OCI-LY1 (cell line): Measurements from ENCODE around the gene PRKCB.

Experiments
- EZH2 ChIP-seq: fragments of 200-600 bp; sonication (generic), shearing (Covaris generic); IDR thresholded peaks from 2 replicates; pipeline ENCODE4 v1.8.0; 2017; ENCODE audit warnings: borderline replicate concordance, mixed run types, mild to moderate bottlenecking, antibody characterized with exemption, low read length, moderate library complexity, mixed read lengths
- TF ChIP-seq, protein P1 (sequence below): fragments of 200-600 bp; sonication (generic), shearing (Covaris generic); IDR thresholded peaks from 2 replicates; pipeline ENCODE4 v1.5.1; 2017; ENCODE audit warnings: mild to moderate bottlenecking, antibody characterized with exemption, low read length, moderate library complexity, mixed read lengths

DNA sequence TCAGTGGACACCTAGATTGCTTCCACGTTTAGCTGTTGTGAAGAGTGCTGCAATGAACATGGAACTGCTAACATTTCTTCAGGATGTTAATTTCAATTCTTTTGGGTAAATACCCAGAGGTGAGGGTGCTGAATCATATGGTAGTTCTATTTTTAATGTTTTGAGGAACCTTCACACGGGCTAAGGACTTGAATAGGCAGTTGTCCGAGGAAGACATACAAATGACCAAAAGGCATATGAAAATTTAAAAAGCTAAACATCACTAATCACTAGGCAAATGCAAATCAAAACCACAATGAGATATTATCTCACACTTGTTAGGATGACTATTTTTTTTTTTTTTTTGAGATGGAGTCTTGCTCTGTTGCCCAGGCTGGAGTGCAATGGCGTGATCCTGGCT, 173.3 kb downstream of the PRKCB start:
- TF ChIP-seq, protein P1, sequence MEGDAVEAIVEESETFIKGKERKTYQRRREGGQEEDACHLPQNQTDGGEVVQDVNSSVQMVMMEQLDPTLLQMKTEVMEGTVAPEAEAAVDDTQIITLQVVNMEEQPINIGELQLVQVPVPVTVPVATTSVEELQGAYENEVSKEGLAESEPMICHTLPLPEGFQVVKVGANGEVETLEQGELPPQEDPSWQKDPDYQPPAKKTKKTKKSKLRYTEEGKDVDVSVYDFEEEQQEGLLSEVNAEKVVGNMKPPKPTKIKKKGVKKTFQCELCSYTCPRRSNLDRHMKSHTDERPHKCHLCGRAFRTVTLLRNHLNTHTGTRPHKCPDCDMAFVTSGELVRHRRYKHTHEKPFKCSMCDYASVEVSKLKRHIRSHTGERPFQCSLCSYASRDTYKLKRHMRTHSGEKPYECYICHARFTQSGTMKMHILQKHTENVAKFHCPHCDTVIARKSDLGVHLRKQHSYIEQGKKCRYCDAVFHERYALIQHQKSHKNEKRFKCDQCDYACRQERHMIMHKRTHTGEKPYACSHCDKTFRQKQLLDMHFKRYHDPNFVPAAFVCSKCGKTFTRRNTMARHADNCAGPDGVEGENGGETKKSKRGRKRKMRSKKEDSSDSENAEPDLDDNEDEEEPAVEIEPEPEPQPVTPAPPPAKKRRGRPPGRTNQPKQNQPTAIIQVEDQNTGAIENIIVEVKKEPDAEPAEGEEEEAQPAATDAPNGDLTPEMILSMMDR, result no peak
- no peak for TF ChIP-seq EZH2
